GM18505 (cell line): ENCODE results near the gene SP140.
"Not testable (repeated sequence)": the region's sequence is repeated elsewhere in the genome, so short reads cannot be mapped to it uniquely, and the experiment has no call there.

ENCODE experiments used
- ATAC-seq: cut with Tn5 transposase; IDR thresholded peaks from one replicate; pipeline ENCODE4 v1.9.1; 2021; ENCODE audit not compliant: unreplicated experiment
- POLR2A ChIP-seq: IDR thresholded peaks from 4 replicates; pipeline ENCODE4 v1.6.1; 2011; ENCODE audit warnings: borderline replicate concordance; ENCODE audit not compliant: insufficient read depth, insufficient read length; ENCODE audit errors: extremely low read depth

Gene SP140

GRCh38 chr2:230216489-230216888, 9.0 kb upstream of the SP140 start:
- no peak for ATAC-seq
- no peak for TF ChIP-seq POLR2A

- TF ChIP-seq POLR2A: no peak
- no peak for ATAC-seq
Observed at GRCh38 chr2:230217424-230217823, 8.1 kb upstream of the SP140 start.

- no peak for TF ChIP-seq POLR2A
- no peak for ATAC-seq
Observed at GRCh38 chr2:230218421-230218820, 7.1 kb upstream of the SP140 start.

GRCh38 chr2:230219419-230220331, 5.9 kb upstream of the SP140 start, which contains the start of gene SP110:
Gene SP110 (minus strand): TSS chr2:230219984. CDS start chr2:230216927, 3,057 bp downstream.
- peak; percentile 63 for ATAC-seq
- peak; percentile 85 for TF ChIP-seq POLR2A

GRCh38 chr2:230220347-230220969, 5.1 kb upstream of the SP140 start:
- no peak for ATAC-seq
- no peak for TF ChIP-seq POLR2A

GRCh38 chr2:230221493-230221892, 4.0 kb upstream of the SP140 start:
- ATAC-seq: no peak

GRCh38 chr2:230222829-230223228, 2.7 kb upstream of the SP140 start:
- not testable (repeated sequence) for ATAC-seq

More at GRCh38 chr2:230221493-230221892, 4.0 kb upstream of the SP140 start:
- TF ChIP-seq POLR2A: no peak

- no peak for ATAC-seq
- TF ChIP-seq POLR2A: no peak
Observed at GRCh38 chr2:230224458-230224857, 1.1 kb upstream of the SP140 start.

GRCh38 chr2:230226051-230226551, 565 bp downstream of the SP140 start:
- TF ChIP-seq POLR2A: no peak
- peak; percentile 70 for ATAC-seq

- no peak for ATAC-seq
- TF ChIP-seq POLR2A: no peak
Observed at GRCh38 chr2:230227216-230227615, 1.7 kb downstream of the SP140 start.

- no peak for ATAC-seq
- TF ChIP-seq POLR2A: no peak
Observed at GRCh38 chr2:230230087-230230486, 4.6 kb downstream of the SP140 start.

GRCh38 chr2:230230496-230231200, 5.1 kb downstream of the SP140 start:
- no peak for TF ChIP-seq POLR2A
- no peak for ATAC-seq

- TF ChIP-seq POLR2A: no peak
- no peak for ATAC-seq
Observed at GRCh38 chr2:230231251-230231650, 5.7 kb downstream of the SP140 start.
